GM19467 (cell line): ENCODE results near the gene MYOT.
"Not testable (repeated sequence)": the region's sequence is repeated elsewhere in the genome, so short reads cannot be mapped to it uniquely, and the experiment has no call there.

ENCODE experiments used
- ATAC-seq: cut with Tn5 transposase; IDR thresholded peaks from one replicate; pipeline ENCODE4 v1.9.1; 2021; ENCODE audit warnings: mild to moderate bottlenecking, moderate library complexity; ENCODE audit not compliant: unreplicated experiment

MYOT gene

DNA sequence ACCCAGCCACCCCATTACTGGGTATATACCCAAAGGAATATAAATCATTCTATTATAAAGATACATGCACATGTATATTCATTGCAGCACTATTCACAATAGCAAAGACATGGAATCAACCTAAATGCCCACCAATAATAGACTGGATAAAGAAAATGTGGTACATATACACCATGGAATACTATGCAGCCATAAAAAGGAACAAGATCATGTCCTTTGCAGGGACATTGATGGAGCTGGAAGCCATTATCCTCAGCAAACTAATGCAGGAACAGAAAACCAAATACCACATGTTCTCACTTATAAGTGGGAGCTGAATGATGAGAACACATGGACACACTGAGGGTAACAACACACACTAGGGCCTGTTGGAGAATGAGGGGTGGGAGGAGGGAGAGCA, 14.5 kb upstream of the MYOT start:
- ATAC-seq, result not testable (repeated sequence)

DNA sequence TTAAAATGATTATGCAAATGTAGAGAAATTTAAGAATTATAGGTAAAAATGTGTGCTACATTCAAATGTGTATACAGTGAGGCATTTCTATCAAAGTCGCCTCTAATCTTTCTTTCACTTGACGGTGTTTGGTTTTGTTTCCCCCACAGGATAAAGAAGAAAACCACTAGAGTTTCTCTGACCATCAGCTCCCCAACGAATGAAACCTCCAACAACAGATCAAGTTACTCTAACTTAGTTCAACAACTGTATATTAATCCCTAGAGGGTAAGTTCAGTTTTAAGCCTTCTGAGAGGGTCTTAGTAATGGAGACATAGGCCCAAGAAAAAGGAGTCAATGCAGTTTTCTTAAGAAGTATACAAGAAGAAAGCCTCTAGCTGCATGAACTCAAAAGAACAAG, 11.5 kb upstream of the MYOT start:
- ATAC-seq, result no peak

DNA sequence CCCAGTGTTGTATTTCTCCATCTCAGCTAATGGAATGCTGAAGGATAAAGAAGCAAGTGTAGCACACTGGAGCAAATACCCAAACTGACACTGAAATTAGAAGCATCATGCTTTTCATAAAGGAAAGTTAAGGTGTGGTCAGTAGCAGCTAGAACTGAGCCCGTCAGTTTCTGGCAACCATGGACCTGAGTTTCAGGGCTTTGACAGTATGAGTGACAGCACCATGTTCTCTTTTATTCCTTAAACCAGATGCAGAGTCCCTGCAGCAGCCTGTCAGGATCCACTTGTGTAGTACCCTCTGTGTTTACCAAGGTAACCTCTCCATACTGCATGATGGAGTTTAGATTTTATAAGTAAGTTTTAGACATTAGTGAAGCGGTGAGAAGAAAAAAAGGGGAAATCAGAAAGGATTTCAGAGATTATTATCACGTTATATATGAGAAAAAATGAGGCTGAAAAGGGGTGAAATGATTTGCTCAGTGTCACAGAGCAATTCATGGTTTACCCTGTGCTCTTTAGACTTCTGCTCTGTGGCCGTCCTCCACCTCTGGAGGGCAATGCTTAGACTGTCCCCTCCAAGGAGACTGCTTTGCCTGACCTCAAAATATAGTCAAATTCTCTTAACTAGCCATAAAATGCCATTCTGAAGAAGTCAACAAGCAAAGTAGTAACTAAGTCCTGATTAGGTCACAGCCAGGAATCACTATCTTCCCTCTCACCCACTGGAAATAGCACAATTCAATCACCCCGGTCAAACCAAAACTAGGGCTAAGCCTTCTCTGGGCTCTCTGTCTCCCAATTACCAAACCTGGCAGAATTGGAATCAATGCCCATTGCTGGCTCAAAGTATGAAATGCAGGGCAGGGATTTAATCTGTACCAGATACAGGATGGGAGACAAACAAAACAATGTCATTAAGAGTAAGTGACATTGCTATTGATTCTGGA, 10.5 kb upstream of the MYOT start:
- no peak for ATAC-seq

DNA sequence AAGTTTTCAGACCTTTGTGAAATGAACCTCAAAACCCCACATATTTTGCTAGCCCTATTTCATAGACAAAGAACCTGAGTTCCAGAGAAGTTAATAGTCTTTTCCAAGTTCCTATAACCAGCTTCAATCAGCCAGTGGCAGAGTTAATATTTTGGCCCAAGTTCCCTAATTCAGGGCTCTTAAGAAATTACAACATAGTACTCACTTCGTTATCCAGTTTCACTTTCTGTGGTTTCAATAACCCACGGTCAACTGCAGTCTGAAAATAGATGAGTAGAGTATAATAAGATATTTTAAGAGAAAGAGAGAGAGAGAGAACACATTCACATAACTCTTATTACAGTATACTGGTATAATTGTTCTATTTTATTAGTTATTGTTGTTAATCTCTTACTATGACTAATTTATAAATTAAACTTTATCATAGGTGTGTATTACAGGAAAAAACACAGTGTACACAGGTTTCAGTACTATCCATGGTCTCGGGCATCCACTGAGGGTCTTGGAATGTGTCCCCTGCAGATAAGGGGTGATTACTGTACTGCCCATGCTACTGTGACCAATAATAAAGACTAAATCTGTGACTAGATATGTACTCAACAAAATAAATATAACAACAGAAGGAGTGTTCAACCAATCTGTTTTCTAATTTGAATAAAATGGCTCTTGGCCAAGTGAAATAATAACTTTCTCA, 9.3 kb upstream of the MYOT start:
- ATAC-seq, result peak; percentile 64

DNA sequence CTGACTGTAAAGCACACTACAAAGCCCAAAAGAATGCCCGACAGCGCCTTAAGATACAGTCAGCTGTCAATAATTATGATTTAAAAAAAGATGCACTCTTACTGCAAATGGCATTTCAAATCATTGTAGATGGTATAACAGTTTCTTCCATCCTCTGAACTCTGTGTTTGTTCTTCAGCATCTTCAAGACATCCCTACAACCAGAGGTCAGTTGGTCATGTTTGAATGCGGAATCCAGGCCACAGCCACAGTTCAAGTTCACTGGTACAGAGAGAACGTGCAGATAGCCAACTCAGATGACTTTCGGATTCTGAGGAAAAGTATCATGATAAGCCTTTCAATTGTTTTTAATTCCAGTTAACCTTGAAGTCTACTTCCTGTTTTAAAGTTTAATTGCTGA, 8.7 kb upstream of the MYOT start:
- ATAC-seq, result no peak

DNA sequence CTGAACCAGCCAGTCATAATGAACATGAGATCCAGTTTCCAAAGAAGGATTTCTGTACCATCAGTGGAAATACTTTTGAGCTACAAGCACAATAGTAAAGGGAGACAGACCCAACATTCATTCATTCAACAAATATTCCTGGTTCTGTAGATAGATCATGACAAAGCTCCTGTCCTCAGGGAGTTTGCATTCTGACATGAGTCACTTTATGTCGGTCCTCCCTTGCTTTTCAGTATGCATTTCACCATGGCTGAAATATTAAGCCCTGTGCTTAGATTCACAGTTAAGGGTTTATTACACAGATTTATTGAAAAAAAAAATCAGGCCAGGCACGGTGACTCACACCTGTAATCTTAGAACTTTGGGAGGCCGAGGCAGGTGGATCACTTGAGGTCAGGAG, 5.4 kb upstream of the MYOT start:
- ATAC-seq, result no peak

DNA sequence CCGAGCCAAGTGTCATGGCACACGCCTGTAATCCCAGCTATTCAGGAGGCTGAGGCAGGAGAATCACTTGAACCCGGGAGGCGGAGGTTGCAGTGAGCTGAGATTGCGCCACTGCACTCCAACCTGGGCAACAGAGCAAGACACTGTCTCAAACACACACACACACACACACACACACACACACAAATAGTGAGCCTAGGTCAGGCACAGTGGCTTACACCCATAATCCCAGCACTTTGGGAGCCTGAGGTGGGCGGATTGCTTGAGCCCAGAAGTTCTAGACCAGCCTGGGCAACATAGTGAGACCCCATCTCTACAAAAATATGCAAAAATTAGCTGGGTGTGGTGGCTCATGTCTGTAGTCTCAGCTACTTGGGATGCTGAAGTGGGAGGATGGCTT, 4.0 kb upstream of the MYOT start:
- not testable (repeated sequence) for ATAC-seq

DNA sequence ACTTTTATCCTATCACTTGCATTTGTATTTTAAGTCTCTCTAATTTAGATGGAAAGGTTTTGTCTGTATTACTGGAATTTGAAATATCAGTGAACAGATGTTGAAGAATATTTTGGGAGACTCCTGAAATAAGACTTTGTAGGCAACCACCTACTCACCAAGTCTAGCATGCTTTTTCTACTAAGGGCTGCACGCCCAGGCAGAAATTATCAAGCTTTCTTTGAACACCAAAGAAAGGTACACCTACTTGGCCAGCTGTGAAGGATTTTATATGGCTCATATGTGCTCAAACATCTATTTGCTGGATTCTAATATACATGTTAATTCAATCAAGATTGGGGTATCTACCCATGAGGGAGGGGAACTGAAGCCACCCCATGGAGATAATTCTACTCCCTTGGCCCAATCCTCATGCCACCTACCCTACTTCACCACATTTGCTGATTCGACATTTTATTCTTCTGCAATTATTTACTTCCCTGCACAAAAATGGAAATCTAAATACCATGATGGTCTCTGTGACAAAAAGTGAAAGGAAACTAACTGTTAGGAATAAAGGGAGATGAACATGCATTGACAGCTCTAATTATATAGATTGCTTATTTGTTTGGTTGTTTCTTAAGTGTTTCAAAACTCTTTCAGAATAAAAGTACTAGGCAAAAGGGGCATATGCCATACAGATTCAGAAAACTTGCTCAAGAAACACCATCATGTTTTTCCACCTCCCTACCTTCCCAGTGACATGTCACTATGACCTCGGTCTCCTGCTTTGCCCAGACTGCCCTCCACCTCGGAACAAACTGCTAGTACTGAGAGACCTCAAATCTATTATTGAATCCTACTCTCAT, 895 bp upstream of the MYOT start:
- ATAC-seq, result no peak

DNA sequence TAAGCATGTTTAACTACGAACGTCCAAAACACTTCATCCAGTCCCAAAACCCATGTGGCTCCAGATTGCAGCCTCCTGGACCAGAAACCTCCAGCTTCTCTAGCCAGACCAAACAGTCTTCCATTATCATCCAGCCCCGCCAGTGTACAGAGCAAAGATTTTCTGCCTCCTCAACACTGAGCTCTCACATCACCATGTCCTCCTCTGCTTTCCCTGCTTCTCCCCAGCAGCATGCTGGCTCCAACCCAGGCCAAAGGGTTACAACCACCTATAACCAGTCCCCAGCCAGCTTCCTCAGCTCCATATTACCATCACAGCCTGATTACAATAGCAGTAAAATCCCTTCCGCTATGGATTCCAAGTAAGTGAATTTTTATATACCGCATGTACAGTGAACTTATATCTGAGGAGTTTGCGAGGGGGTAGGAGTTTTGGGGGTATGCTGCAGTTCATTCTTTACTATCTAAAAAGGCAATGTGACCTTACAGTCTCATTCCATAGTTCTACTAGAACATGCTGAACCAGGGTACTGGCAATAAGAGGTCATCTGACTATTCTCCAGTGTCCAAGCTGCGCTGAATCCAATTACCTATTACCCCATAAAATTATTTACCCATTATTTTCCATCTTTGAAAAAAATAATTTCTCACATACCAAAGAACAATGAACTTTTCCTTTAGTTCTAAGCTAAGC, 3.1 kb downstream of the MYOT start:
- no peak for ATAC-seq

DNA sequence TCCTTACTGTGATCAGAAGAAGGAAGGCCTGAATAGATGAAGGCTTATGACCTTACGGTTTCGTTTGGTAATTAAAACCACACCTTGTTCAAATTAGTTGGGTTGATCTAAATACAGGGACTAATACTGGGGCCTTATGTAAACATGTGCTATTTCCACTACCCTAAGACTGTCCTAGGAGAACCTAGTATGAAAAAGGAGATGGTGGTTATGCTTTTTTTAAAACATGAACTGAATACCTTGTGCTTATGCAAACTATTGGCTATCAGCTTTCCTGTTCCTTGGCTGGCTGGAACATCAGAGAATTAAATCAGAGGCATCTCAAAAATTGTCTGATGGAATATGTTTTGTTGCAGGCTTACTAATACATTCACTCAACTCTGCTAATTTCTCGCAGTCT, 3.9 kb downstream of the MYOT start:
- ATAC-seq, result no peak

DNA sequence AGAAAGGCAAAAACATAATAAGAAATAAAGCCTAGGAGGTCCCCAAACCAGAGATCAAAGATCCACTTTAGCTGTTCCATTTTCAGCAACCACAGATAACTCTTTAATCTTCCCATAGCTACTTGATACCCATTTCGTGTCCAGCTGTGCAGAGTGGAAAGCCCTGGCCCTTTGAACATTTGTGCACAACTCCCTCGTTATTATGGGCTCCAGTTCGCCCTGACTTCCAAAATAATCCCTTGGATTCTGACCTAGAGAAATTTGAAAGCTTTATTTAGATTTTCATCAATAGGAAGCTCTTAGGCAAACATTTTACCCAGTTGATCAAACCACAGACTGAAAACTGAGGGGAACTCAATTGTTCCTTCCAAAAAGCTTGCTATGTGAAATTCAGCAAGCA, 4.8 kb downstream of the MYOT start:
- no peak for ATAC-seq

DNA sequence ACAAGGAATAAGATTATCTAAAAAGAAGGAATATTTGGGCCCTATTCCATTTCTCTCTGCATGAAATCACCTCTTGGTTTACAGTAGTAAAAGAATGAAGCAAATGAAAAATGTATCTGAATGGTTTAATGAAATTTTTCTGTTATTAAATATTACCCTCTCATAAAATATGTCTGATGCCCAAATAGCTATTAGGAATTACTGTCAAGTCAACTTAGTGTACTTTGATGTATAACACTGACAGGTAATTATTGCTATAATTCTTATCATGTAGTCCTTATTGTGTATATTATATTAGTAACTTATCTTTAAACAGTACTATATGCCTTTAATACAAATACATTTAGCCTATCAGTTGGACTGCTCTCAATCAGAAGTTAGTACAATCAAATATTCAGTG, 8.4 kb downstream of the MYOT start:
- ATAC-seq, result no peak

DNA sequence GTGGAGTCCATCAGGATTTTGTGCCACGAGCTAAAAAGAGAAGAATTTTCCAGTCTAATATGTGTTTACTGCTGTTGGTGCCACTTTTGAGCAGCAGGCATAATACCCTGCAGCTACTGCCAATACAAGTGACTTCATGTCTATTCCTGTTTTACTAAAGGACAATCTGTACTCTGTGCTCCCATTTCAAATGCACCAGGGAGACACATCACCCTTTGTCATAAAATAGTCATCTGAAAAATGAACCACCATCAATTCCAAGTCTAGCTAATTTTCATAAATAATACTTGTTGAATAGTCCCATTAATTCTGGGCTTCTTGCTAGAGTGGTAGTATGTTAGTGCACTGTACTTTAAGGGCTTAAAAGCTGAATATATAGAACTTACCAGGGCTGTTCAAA, 12.7 kb downstream of the MYOT start:
- no peak for ATAC-seq

DNA sequence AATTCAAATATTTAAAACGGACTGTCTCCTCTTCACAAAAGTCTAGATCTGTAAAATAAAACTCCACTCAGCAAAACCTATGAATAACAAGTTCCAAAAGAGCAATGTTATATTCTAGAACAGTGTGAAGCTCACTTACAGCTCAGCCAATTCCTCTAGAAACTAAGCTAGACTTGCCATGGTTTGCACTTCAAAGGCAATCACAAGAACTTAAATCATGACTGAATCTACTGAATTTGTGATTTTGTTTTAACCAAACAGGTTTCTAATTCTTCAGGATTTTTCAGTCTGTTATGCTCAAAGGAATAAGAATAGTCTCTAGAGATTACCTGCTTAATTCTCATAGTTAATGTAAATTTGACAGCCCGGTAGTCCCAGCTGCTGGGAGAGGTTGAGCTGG, 20.2 kb downstream of the MYOT start:
- ATAC-seq, result no peak

DNA sequence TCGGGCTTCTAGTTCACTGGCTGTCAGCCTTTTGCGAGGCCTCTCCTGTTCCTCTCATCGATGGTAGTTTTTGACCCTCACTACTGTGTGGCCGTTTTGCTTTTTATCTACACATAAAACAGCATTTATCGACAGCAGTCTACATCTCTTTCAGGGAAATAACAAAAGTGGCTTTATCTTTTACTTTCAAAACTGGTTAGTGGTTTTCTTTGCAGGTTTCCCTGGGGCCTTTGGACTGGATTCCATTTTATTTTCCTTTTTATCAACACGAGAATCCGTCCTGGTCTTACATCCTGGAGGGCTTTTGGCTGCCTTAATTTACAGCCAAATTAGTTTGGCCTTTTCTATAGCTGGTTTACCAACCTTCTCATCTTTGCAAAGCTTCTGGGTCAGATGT, 20.8 kb downstream of the MYOT start:
- ATAC-seq, result no peak

DNA sequence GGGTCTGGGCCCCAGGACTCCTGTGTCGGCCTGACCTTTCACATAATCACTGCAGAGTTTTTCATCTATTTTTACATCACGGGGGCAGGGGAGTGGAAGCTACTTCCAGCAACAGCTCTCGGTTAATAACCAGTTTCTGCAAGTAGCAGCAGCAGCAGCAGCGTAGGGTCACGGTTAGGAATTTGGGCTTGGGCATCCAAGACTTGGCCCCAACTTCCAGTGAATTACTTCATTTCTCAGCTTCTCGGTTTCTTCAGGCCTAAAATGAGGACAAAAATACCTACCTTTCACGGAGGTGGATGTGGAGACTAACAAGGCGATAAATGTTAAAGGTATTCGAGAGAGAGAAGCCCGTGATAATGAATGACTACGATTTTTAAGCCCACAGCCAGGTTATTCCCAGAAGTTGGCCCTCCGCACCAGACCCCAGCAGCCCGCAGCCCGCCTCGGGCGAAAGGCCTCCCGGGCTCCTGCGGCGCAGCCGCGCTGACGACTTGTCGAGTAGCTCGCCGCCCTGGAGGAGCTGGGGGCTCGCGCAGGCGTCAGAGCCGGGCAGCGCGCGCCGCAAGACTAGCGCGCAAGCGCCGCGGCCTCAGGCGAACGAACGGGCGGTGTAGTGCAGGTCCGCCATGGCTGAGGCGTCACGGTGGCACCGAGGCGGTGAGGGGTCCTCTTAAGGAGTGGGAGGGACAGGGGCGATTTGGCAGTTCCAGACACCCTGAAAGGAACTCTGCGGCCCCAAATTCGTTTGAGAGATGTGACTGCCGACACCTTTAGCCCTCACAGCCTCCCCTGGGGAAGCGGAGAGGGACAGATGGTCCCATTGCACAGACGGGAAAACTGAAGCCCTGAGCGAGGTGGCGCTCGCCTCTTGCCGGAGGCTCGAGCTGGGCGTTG, 21.5 kb downstream of the MYOT start, which contains the start of gene PKD2L2:
Gene PKD2L2 (plus strand): TSS at position 595 of the 897 bp plus-strand sequence. CDS start 35 bp downstream, at position 630.
- ATAC-seq, result peak; percentile 92

DNA sequence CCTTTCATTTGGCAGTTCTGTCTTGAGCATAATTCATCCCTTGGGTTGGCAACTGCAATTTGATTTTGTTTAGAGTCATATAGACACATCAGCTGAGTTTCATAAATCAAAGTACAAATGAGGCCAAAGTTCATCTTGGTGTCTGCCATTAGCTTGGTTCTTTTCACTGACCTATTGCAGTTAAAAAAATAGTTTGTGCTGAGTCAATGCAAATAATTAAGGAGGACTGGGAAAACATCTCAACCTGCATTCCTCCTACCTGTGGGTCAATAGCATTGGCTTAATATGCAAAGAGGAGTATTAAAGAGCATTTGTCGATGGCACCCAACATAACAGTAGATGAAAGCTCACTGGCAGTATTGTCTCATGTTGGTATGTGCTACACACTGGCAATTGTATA, 23.2 kb downstream of the MYOT start:
- no peak for ATAC-seq

DNA sequence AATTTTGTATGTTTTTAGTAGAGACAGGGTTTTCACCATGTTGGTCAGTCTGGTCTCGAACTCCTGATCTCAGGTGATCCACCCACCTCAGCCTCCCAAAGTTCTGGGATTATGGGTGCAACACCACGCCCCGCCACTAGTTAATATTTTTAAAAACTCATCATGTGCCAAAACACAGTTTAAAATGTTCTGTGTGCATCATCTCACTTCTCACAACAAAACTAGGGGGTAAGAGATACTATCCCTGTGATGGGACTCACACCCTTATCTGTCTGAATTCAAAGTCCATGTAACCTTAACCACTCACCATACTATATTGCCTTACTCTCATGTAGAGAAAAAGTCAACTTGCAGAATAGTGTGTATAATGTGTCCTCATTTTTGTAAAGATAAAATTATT, 24.2 kb downstream of the MYOT start:
- no peak for ATAC-seq

DNA sequence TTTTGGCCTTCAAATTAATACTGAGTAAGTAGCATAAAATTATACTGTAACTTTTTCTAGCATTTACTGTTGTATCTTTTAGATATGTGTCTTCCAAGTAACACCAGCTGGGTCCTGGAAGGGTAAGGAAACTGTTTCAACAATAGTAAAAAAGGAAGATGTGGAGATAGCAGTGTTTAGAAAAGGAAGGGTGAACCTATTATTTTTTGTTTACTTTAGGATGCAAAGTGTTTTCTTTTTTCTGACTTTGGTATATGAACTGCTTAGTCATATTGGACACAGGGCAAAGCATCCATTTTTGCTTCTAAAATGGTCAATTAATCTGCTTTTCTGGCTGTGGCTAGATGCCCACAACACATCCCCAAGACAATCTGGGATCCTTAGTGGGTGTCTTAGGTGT, 26.9 kb downstream of the MYOT start:
- ATAC-seq, result no peak

DNA sequence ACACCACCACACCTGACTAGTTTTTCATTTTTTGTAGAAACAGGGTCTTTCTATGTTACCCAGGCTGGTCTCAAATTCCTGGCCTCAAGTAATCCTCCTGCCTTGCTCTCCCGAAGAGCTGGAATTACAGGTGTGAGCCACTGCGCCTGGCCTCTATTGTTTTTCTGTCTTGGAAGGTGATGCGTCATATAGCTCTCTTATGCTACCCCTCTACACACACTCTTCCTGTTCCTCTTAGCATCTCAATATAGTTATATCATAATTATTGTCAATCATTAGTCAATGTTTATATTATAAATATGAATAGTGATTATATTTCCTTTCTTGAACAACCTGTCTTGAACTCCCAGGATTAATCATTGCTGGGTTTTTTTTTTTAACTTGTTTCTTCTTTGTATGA, 28.9 kb downstream of the MYOT start:
- ATAC-seq, result no peak
